ENCODE data around the gene CEP135.

Gene CEP135

GRCh38 chr4:56080384-56080783 lies 131.6 kb downstream of the CEP135 start:
- no peak for FAIRE-seq

- no peak for FAIRE-seq
Observed at GRCh38 chr4:56082829-56083228, 134.1 kb downstream of the CEP135 start.
